ENCODE results near the gene LRRC42.

LRRC42 gene

GRCh38 chr1:53942127-53942957, 3.8 kb upstream of the LRRC42 start:
- no peak for DNase-seq (ENCODE audit: low spot score)
- TF ChIP-seq CTCF (IDR thresholded peaks at IDR 0.05), result no peak
- Histone ChIP-seq H3K4me3 (no peak overlapping the region), H3K27ac (no peak overlapping the region)

GRCh38 chr1:53943090-53943489, 3.1 kb upstream of the LRRC42 start:
- TF ChIP-seq CTCF (IDR thresholded peaks at IDR 0.05), result no peak
- no peak for DNase-seq (ENCODE audit: low spot score)
- Histone ChIP-seq H3K4me3 (no peak overlapping the region), H3K27ac (no peak overlapping the region)

GRCh38 chr1:53943490-53944043, 2.6 kb upstream of the LRRC42 start:
- no peak overlapping the region for H3K4me3 ChIP-seq
- H3K27ac ChIP-seq, result no peak overlapping the region
- no peak for TF ChIP-seq CTCF (IDR thresholded peaks at IDR 0.05)
- DNase-seq (ENCODE audit: low spot score), result no peak

- DNase-seq (ENCODE audit: low spot score), result no peak
- no peak for TF ChIP-seq CTCF (IDR thresholded peaks at IDR 0.05)
Measured at GRCh38 chr1:53944469-53945182, 1.5 kb upstream of the LRRC42 start.

GRCh38 chr1:53945183-53945432, 1.0 kb upstream of the LRRC42 start:
- Histone ChIP-seq H3K4me3 (peak overlapping the region; percentile 96), H3K27ac (peak overlapping the region; percentile 64 to 90)
- no peak for DNase-seq (ENCODE audit: low spot score)
- TF ChIP-seq CTCF (IDR thresholded peaks at IDR 0.05), result no peak

More at GRCh38 chr1:53944469-53945182, 1.5 kb upstream of the LRRC42 start:
- Histone ChIP-seq H3K27ac (peak overlapping the region; percentile 64 to 90), H3K4me3 (peak overlapping the region; percentile 96)

- Histone ChIP-seq H3K27ac (peak within 1 kb of the TSS; percentile 64 to 90), H3K4me3 (peak within 1 kb of the TSS; percentile 96)
- DNase-seq (ENCODE audit: low spot score), result peak; percentile 98
- TF ChIP-seq CTCF (IDR thresholded peaks at IDR 0.05), result no peak
Measured at GRCh38 chr1:53945433-53946251, 508 bp upstream of the LRRC42 start, which contains the start of gene IFT25. IFT25 (minus strand) TSS chr1:53945699; CDS start chr1:53940082, 5,617 bp downstream.
